ENCODE measurements around the gene ACAD10.

GRCh38 chr12:111799758-111800157, 113.9 kb downstream of the ACAD10 start:
- TF ChIP-seq EP300 (IDR thresholded peaks at IDR 0.05) (no peak), CTCF (IDR thresholded peaks at IDR 0.05) (no peak), POLR2AphosphoS5 (IDR thresholded peaks at IDR 0.05) (no peak)
